ENCODE measurements around the gene IDUA. TPM values are rescaled to one million over a fixed set of nuclear protein-coding genes. Genes with fewer than 3 reads are reported as not detected.
"Not testable (repeated sequence)": the region's sequence is repeated elsewhere in the genome, so short reads cannot be mapped to it uniquely, and the experiment has no call there.

The IDUA gene
- 1.0 and 2.3 TPM in 2 replicates for total RNA-seq (2014; rRNA removed; shearing (Covaris generic))

GRCh38 chr4:986879-987623 is at the start of gene IDUA:
Gene IDUA (plus strand): TSS chr4:987044. CDS start chr4:987085, 41 bp downstream.
- DNase-seq (ENCODE audit: low read depth) = peak; percentile 87

GRCh38 chr4:939508-939907 is 47.3 kb upstream of the IDUA start:
- not testable (repeated sequence) for DNase-seq (ENCODE audit: low read depth)

GRCh38 chr4:945274-946102 is 41.4 kb upstream of the IDUA start:
- peak; percentile 1 for DNase-seq (ENCODE audit: low read depth)

- DNase-seq (ENCODE audit: low read depth) = peak; percentile 1
Measured at GRCh38 chr4:946103-946450, 40.8 kb upstream of the IDUA start.

GRCh38 chr4:946517-947471 is 40.0 kb upstream of the IDUA start:
- DNase-seq (ENCODE audit: low read depth) = no peak

GRCh38 chr4:947491-947971 is 39.3 kb upstream of the IDUA start:
- no peak for DNase-seq (ENCODE audit: low read depth)

- DNase-seq (ENCODE audit: low read depth) = no peak
Measured at GRCh38 chr4:948101-948935, 38.5 kb upstream of the IDUA start.

GRCh38 chr4:948936-949300 is 37.9 kb upstream of the IDUA start:
- DNase-seq (ENCODE audit: low read depth) = no peak

GRCh38 chr4:949656-950055 is 37.2 kb upstream of the IDUA start:
- no peak for DNase-seq (ENCODE audit: low read depth)

GRCh38 chr4:950136-951020 is 36.5 kb upstream of the IDUA start:
- no peak for DNase-seq (ENCODE audit: low read depth)

GRCh38 chr4:951186-951585 is 35.7 kb upstream of the IDUA start:
- DNase-seq (ENCODE audit: low read depth) = no peak

GRCh38 chr4:951594-952468 is 35.0 kb upstream of the IDUA start:
- DNase-seq (ENCODE audit: low read depth) = no peak

- DNase-seq (ENCODE audit: low read depth) = no peak
Measured at GRCh38 chr4:952881-953573, 33.8 kb upstream of the IDUA start.

GRCh38 chr4:953574-953915 is 33.3 kb upstream of the IDUA start:
- DNase-seq (ENCODE audit: low read depth) = peak; percentile 1

GRCh38 chr4:954211-955020 is 32.4 kb upstream of the IDUA start:
- DNase-seq (ENCODE audit: low read depth) = peak; percentile 1

- DNase-seq (ENCODE audit: low read depth) = peak; percentile 2
Measured at GRCh38 chr4:955161-955921, 31.5 kb upstream of the IDUA start.

- DNase-seq (ENCODE audit: low read depth) = peak; percentile 1
Measured at GRCh38 chr4:955931-956381, 30.9 kb upstream of the IDUA start.

All from Daoy (cell line).